Bronchial epithelial cell (primary cell): ENCODE results near the gene EPC1. TPM values are rescaled to one million over a fixed set of nuclear protein-coding genes. Genes with fewer than 3 reads are reported as not detected.

Experiments
- DNase-seq: peaks from one replicate; pipeline ENCODE4 v3.0.0-alpha.2; 2010; ENCODE audit warnings: low read depth
- FAIRE-seq: peaks from 2 replicates; lab custom pipeline; 2011; peaks lifted over from hg19 to GRCh38; lab: Jason Lieb, UNC
- H3K27me3 ChIP-seq: 2 replicates; pipeline ENCODE4 v1.5.1; 2011; ENCODE audit warnings: low read length; ENCODE audit not compliant: control insufficient read depth, insufficient read depth
- H3K36me3 ChIP-seq: 2 replicates; pipeline ENCODE4 v1.5.1; 2011; ENCODE audit warnings: low read length; ENCODE audit not compliant: control insufficient read depth, insufficient read depth
- H3K4me3 ChIP-seq: 2 replicates; pipeline ENCODE4 v1.5.1; 2011; ENCODE audit warnings: mild to moderate bottlenecking, low read depth, low read length, control low read depth
- CTCF ChIP-seq: IDR thresholded peaks from 2 replicates; pipeline ENCODE4 v1.5.1; 2011; ENCODE audit warnings: mild to moderate bottlenecking, moderate library complexity, low read length, control low read depth, inconsistent platforms; ENCODE audit not compliant: insufficient read depth, severe bottlenecking
- total RNA-seq: library from RNA; depleted of rRNA; stranded (reverse); fragments of >200 nt; gene quantifications from 2 replicates; pipeline ENCODE4 v1.2.1, GENCODE V29; 2014

EPC1 gene
- total RNA-seq, 1 donor from 2014 or later, result 12.6 TPM

- Histone ChIP-seq H3K36me3 (no peaks in the 10 kb centered on the region), H3K27me3 (no peaks in the 10 kb centered on the region), H3K4me3 (no peak overlapping the region)
- DNase-seq (peak; percentile 85), FAIRE-seq (no peak)
- TF ChIP-seq CTCF, result no peak
Observed at GRCh38 chr10:32298075-32298812, 48.7 kb downstream of the EPC1 start.

- Histone ChIP-seq H3K36me3 (peaks cover 1% of the 10 kb centered on the region), H3K27me3 (no peaks in the 10 kb centered on the region), H3K4me3 (no peak overlapping the region)
- no peak for TF ChIP-seq CTCF
- DNase-seq (no peak), FAIRE-seq (no peak)
Observed at GRCh38 chr10:32295027-32295426, 51.9 kb downstream of the EPC1 start.

GRCh38 chr10:32293581-32293980 lies 53.4 kb downstream of the EPC1 start:
- FAIRE-seq (no peak), DNase-seq (no peak)
- Histone ChIP-seq H3K4me3 (no peak overlapping the region), H3K36me3 (peaks cover 1% of the 10 kb centered on the region), H3K27me3 (no peaks in the 10 kb centered on the region)
- TF ChIP-seq CTCF, result no peak

GRCh38 chr10:32279795-32280194 lies 67.2 kb downstream of the EPC1 start:
- Histone ChIP-seq H3K27me3 (no peaks in the 10 kb centered on the region), H3K4me3 (no peak overlapping the region), H3K36me3 (peaks cover 4% of the 10 kb centered on the region)
- DNase-seq (no peak), FAIRE-seq (no peak)
- no peak for TF ChIP-seq CTCF

GRCh38 chr10:32273336-32273735 lies 73.6 kb downstream of the EPC1 start:
- no peaks in the 10 kb centered on the region for H3K27me3 ChIP-seq
- H3K36me3 ChIP-seq, result peaks cover 7% of the 10 kb centered on the region
- no peak for TF ChIP-seq CTCF
- DNase-seq, result no peak
- FAIRE-seq, result no peak
- H3K4me3 ChIP-seq, result no peak overlapping the region

GRCh38 chr10:32271617-32272016 lies 75.3 kb downstream of the EPC1 start:
- H3K36me3 ChIP-seq, result peaks cover 8% of the 10 kb centered on the region
- H3K4me3 ChIP-seq, result no peak overlapping the region
- peak; percentile 23 for FAIRE-seq
- TF ChIP-seq CTCF, result no peak
- DNase-seq, result peak; percentile 89
- H3K27me3 ChIP-seq, result no peaks in the 10 kb centered on the region
